Lower leg skin (tissue), 3 donors: ENCODE results near the gene SLC4A2.

Experiments
- CTCF ChIP-seq, 3 donors: fragments of 450-650 bp; IDR thresholded peaks; one replicate each; pipeline ENCODE4 v1.5.1; 2016; ENCODE audit warnings: antibody characterized with exemption in 3 of 3, mild to moderate bottlenecking in 3 of 3, moderate library complexity in 2 of 3
- POLR2A ChIP-seq, 2 donors: fragments of 450-650 bp; IDR thresholded peaks; one replicate each; pipeline ENCODE4 v1.6.1; 2016 to 2017; ENCODE audit warnings: antibody characterized with exemption in 2 of 2, mild to moderate bottlenecking in 1 of 2, moderate library complexity in 1 of 2

GRCh38 chr7:151085329-151085690 lies 25.9 kb downstream of the SLC4A2 start:
- TF ChIP-seq CTCF (IDR thresholded peaks at IDR 0.05), result no peak
- no peak for TF ChIP-seq POLR2A (IDR thresholded peaks at IDR 0.05)
